Right atrium auricular region (tissue), 2 donors: ENCODE data around the gene KCTD18. TPM values are rescaled to one million over a fixed set of nuclear protein-coding genes. Genes with fewer than 3 reads are reported as not detected.

Experiments
- DNase-seq: peaks from one replicate; pipeline ENCODE4 v3.0.0-alpha.2; 2019; ENCODE audit warnings: low spot score
- H3K27ac ChIP-seq, 2 donors: fragments of 200-600 bp; sonication (generic); 1 replicate in 1 of 2; 2 replicates in 1 of 2; pipeline ENCODE4 v1.5.1; 2016 to 2019
- H3K27me3 ChIP-seq, 2 donors: fragments of 200-600 bp; sonication (generic); one replicate each; pipeline versions ENCODE4 v1.5.1 to v1.6.0; 2017 to 2019
- H3K36me3 ChIP-seq: fragments of 200-600 bp; sonication (generic); one replicate; pipeline ENCODE4 v1.5.1; 2016
- H3K4me1 ChIP-seq, 2 donors: fragments of 200-600 bp; sonication (generic); one replicate each; pipeline versions ENCODE4 v1.5.1 to v1.6.0; 2017 to 2019
- H3K4me3 ChIP-seq, 2 donors: fragments of 200-600 bp; sonication (generic); 1 replicate in 1 of 2; 2 replicates in 1 of 2; pipeline ENCODE4 v1.5.1; 2017 to 2019; ENCODE audit warnings: mild to moderate bottlenecking in 1 of 2, moderate library complexity in 1 of 2
- H3K9me3 ChIP-seq, 2 donors: fragments of 200-600 bp; sonication (generic); one replicate each; pipeline ENCODE4 v1.5.1; 2019
- total RNA-seq, 2 donors: library from RNA; depleted of rRNA; stranded (reverse); fragments of >200 nt; gene quantifications; one replicate each; pipeline ENCODE4 v1.1.0, GENCODE V29; 2016
- TF ChIP-seq, protein P1 (sequence below), 2 donors: fragments of 200-600 bp; sonication (generic); IDR thresholded peaks; one replicate each; pipeline ENCODE4 v1.5.1; 2019; ENCODE audit warnings: antibody characterized with exemption in 2 of 2

The KCTD18 gene
- total RNA-seq, 2 donors from 2014 or later, result 11.9 to 16.4 TPM

GRCh38 chr2:200444530-200444929 lies 65.3 kb downstream of the KCTD18 start:
- Histone ChIP-seq H3K27ac (no peak overlapping the region), H3K36me3 (peaks cover 4% of the 10 kb centered on the region), H3K4me3 (no peak overlapping the region), H3K27me3 (no peaks in the 10 kb centered on the region), H3K4me1 (no peaks in the 10 kb centered on the region), H3K9me3 (no peaks in the 10 kb centered on the region)
- TF ChIP-seq, protein P1, sequence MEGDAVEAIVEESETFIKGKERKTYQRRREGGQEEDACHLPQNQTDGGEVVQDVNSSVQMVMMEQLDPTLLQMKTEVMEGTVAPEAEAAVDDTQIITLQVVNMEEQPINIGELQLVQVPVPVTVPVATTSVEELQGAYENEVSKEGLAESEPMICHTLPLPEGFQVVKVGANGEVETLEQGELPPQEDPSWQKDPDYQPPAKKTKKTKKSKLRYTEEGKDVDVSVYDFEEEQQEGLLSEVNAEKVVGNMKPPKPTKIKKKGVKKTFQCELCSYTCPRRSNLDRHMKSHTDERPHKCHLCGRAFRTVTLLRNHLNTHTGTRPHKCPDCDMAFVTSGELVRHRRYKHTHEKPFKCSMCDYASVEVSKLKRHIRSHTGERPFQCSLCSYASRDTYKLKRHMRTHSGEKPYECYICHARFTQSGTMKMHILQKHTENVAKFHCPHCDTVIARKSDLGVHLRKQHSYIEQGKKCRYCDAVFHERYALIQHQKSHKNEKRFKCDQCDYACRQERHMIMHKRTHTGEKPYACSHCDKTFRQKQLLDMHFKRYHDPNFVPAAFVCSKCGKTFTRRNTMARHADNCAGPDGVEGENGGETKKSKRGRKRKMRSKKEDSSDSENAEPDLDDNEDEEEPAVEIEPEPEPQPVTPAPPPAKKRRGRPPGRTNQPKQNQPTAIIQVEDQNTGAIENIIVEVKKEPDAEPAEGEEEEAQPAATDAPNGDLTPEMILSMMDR (IDR thresholded peaks at IDR 0.05), result no peak
- no peak for DNase-seq

- H3K9me3 ChIP-seq, result no peaks in the 10 kb centered on the region
- H3K4me1 ChIP-seq, result no peaks in the 10 kb centered on the region
- TF ChIP-seq, protein P1 (IDR thresholded peaks at IDR 0.05), result no peak
- peaks cover 4% of the 10 kb centered on the region for H3K36me3 ChIP-seq
- no peak overlapping the region for H3K27ac ChIP-seq
- no peaks in the 10 kb centered on the region for H3K27me3 ChIP-seq
- no peak for DNase-seq
- H3K4me3 ChIP-seq, result no peak overlapping the region
Measured at GRCh38 chr2:200443916-200444315, 66.0 kb downstream of the KCTD18 start.

GRCh38 chr2:200443376-200443775 lies 66.5 kb downstream of the KCTD18 start:
- H3K4me1 ChIP-seq, result no peaks in the 10 kb centered on the region
- TF ChIP-seq, protein P1 (IDR thresholded peaks at IDR 0.05), result no peak
- H3K27me3 ChIP-seq, result no peaks in the 10 kb centered on the region
- H3K9me3 ChIP-seq, result no peaks in the 10 kb centered on the region
- no peak overlapping the region for H3K27ac ChIP-seq
- no peak for DNase-seq
- peaks cover 4% of the 10 kb centered on the region for H3K36me3 ChIP-seq
- H3K4me3 ChIP-seq, result no peak overlapping the region

GRCh38 chr2:200442471-200442870 lies 67.4 kb downstream of the KCTD18 start:
- Histone ChIP-seq H3K4me3 (no peak overlapping the region), H3K4me1 (no peaks in the 10 kb centered on the region), H3K27ac (no peak overlapping the region), H3K36me3 (peaks cover 4% of the 10 kb centered on the region), H3K27me3 (no peaks in the 10 kb centered on the region), H3K9me3 (no peaks in the 10 kb centered on the region)
- TF ChIP-seq, protein P1 (IDR thresholded peaks at IDR 0.05), result no peak
- no peak for DNase-seq

GRCh38 chr2:200439981-200440380 lies 69.9 kb downstream of the KCTD18 start:
- Histone ChIP-seq H3K27me3 (no peaks in the 10 kb centered on the region), H3K36me3 (peaks cover 10% of the 10 kb centered on the region), H3K9me3 (no peaks in the 10 kb centered on the region), H3K4me3 (no peak overlapping the region), H3K4me1 (no peaks in the 10 kb centered on the region), H3K27ac (no peak overlapping the region)
- no peak for DNase-seq
- TF ChIP-seq, protein P1 (IDR thresholded peaks at IDR 0.05), result no peak

Other genes with a start within 250 kb of the KCTD18 start
- gene SPATS2L, start 203.4 kb downstream of the KCTD18 start, total RNA-seq, result 100 to 1,000 TPM; 103 to 126 TPM
- 1 to 10 TPM; 1.9 to 2.5 TPM for gene SGO2, start 16.1 kb upstream of the KCTD18 start, total RNA-seq
- gene AOX1, start 75.9 kb upstream of the KCTD18 start, total RNA-seq, result 10 to 100 TPM; 12.2 to 48.2 TPM